SH-SY5Y (cell line): Measurements from ENCODE around the gene SNX22.

Experiments
- GATA2 ChIP-seq: IDR thresholded peaks from 2 replicates; pipeline ENCODE4 v1.6.1; 2011; ENCODE audit warnings: mild to moderate bottlenecking, low read depth, low read length
- GATA3 ChIP-seq: IDR thresholded peaks from 2 replicates; pipeline ENCODE4 v1.6.1; 2011; ENCODE audit warnings: low read depth, mild to moderate bottlenecking, low read length, moderate library complexity

GRCh38 chr15:64148168-64148567, 3.4 kb upstream of the SNX22 start:
- TF ChIP-seq GATA2 (no peak), GATA3 (no peak)
